GM18951 (cell line): ENCODE results near the gene MORN1.

Source experiments
- POLR2A ChIP-seq: IDR thresholded peaks from 4 replicates; pipeline ENCODE4 v1.6.1; 2011; ENCODE audit warnings: mild to moderate bottlenecking; ENCODE audit not compliant: insufficient read length, insufficient read depth; ENCODE audit errors: extremely low read depth
- in situ Hi-C: fragments of 300-500 bp; cut with MboI; formaldehyde crosslinking; loops from one replicate; pipeline ENCODE4 v1.12.0; 2022; ENCODE audit warnings: low sequenced_read_pairs, mixed read lengths, inconsistent platforms; ENCODE audit not compliant: unreplicated experiment

Gene MORN1

GRCh38 chr1:2397007-2397679 is 5.8 kb upstream of the MORN1 start:
- no peak for TF ChIP-seq POLR2A
- in situ Hi-C loops = loop anchor here (5.0 kb wide), 1 partner anchor 210 kb away; no protein-coding TSS in a partner anchor

GRCh38 chr1:2396476-2396875 is 5.1 kb upstream of the MORN1 start:
- in situ Hi-C loops = loop anchor here (5.0 kb wide), 1 partner anchor 209 kb away; no protein-coding TSS in a partner anchor
- TF ChIP-seq POLR2A = no peak

- no peak for TF ChIP-seq POLR2A
- in situ Hi-C loops = loop anchor here (5.0 kb wide), 1 partner anchor 209 kb away; no protein-coding TSS in a partner anchor
These were observed 4.7 kb upstream of the MORN1 start for GRCh38 chr1:2396059-2396458.

GRCh38 chr1:2395245-2395644 is 3.9 kb upstream of the MORN1 start:
- in situ Hi-C loops = loop anchor here (5.0 kb wide), 1 partner anchor 208 kb away; no protein-coding TSS in a partner anchor

GRCh38 chr1:2394761-2395160 is 3.4 kb upstream of the MORN1 start:
- no peak for TF ChIP-seq POLR2A
- in situ Hi-C loops = loop anchor here (5.0 kb wide), 1 partner anchor 207 kb away; no protein-coding TSS in a partner anchor

More at GRCh38 chr1:2395245-2395644, 3.9 kb upstream of the MORN1 start:
- TF ChIP-seq POLR2A = no peak

- no peak for TF ChIP-seq POLR2A
- in situ Hi-C loops = no loop called here
These were observed 2.9 kb upstream of the MORN1 start for GRCh38 chr1:2394220-2394619.

- in situ Hi-C loops = no loop called here
- peak; percentile 3 for TF ChIP-seq POLR2A
These were observed 2.1 kb upstream of the MORN1 start for GRCh38 chr1:2393471-2393877.

- in situ Hi-C loops = no loop called here
These were observed 1.3 kb upstream of the MORN1 start for GRCh38 chr1:2392686-2393085.

GRCh38 chr1:2391931-2392509 is 666 bp upstream of the MORN1 start:
- in situ Hi-C loops = no loop called here
- TF ChIP-seq POLR2A = no peak

More at GRCh38 chr1:2392686-2393085, 1.3 kb upstream of the MORN1 start:
- TF ChIP-seq POLR2A = no peak

- in situ Hi-C loops = no loop called here
- TF ChIP-seq POLR2A = no peak
These were observed 1.7 kb downstream of the MORN1 start for GRCh38 chr1:2389644-2390043.

GRCh38 chr1:2388004-2388913 is 3.1 kb downstream of the MORN1 start:
- in situ Hi-C loops = no loop called here
- peak; percentile 22 for TF ChIP-seq POLR2A

GRCh38 chr1:2386636-2387611 is 4.4 kb downstream of the MORN1 start:
- in situ Hi-C loops = no loop called here
- TF ChIP-seq POLR2A = no peak
